Stimulated activated CD4-positive, alpha-beta T cell treated with anti-CD3 and anti-CD28 coated beads, Interleukin-12 subunit alpha, Interleukin-12 subunit beta, amount 100 ng/mL, for 48 hours (primary cell): ENCODE measurements around the gene NBR1.
"Not testable (repeated sequence)": the region's sequence is repeated elsewhere in the genome, so short reads cannot be mapped to it uniquely, and the experiment has no call there.

Experiments used
- DNase-seq, 3 donors: peaks; one replicate each; pipeline ENCODE4 v3.0.0-alpha.2; 2020; ENCODE audit warnings: low read depth in 2 of 3, low spot score in 1 of 3

Gene NBR1

DNA sequence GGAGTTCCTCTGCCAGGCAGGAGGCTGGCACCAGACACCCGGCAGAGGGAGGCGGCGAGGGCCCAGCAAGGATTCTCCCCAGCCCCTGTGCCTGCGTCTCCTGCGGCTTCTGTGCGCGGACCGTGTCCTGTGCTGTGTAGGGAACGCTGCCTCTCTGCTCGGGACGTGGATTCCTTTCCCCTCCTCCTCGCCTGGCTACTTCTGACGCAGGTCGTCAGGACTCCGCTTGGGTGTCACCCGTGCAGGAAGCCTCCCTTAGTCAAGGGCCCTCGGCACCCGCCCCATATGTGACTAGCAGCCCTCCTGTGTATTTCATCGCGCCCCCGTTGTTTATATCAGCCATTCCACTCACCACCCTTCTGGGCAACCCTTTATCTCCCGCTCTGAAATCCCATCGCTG, 75.4 kb downstream of the NBR1 start:
- not testable (repeated sequence) for DNase-seq
